Cardiac muscle cell (in vitro differentiated cells and primary cell): ENCODE measurements around the gene PPP1R1B. TPM values are rescaled to one million over a fixed set of nuclear protein-coding genes. Genes with fewer than 3 reads are reported as not detected.

ENCODE experiments used
- DNase-seq, 2 donors: peaks; one replicate each; pipeline versions ENCODE4 v3.0.0 to v3.0.0-alpha.2; 2010 to 2017; ENCODE audit warnings: low read depth in 1 of 2, low spot score in 1 of 2
- H3K27ac ChIP-seq: fragments of 200-600 bp; sonication (generic); 2 replicates; pipeline ENCODE4 v1.5.1; 2016
- H3K27me3 ChIP-seq: fragments of 200-600 bp; sonication (generic); 2 replicates; pipeline ENCODE4 v1.6.0; 2016; ENCODE audit warnings: control low read depth
- H3K36me3 ChIP-seq: fragments of 200-600 bp; sonication (generic); 2 replicates; pipeline ENCODE4 v1.5.1; 2016; ENCODE audit warnings: control low read depth
- H3K4me1 ChIP-seq: fragments of 200-600 bp; sonication (generic); 2 replicates; pipeline ENCODE4 v1.8.1; 2017; ENCODE audit warnings: low read depth, mild to moderate bottlenecking, mixed run types
- H3K4me3 ChIP-seq: fragments of 200-600 bp; sonication (generic); 2 replicates; pipeline ENCODE4 v1.5.1; 2016; ENCODE audit warnings: mild to moderate bottlenecking
- H3K9me3 ChIP-seq: fragments of 200-600 bp; sonication (generic); 2 replicates; pipeline ENCODE4 v1.5.1; 2017; ENCODE audit warnings: low read depth, mild to moderate bottlenecking, control low read depth
- CTCF ChIP-seq: IDR thresholded peaks from 2 replicates; pipeline ENCODE4 v1.5.1; 2012; ENCODE audit warnings: low read depth, mild to moderate bottlenecking, low read length
- polyA plus RNA-seq: library from polyadenylated mRNA; unstranded; fragments of >200 nt; fragmentation: Nextera tagmentation; extraction: Ambion mirVana; gene quantifications from 2 replicates; pipeline ENCODE4 v1.2.1, GENCODE V29; 2016
- total RNA-seq: library from RNA; depleted of rRNA; stranded (reverse); fragments of >200 nt; gene quantifications from 2 replicates; pipeline ENCODE4 v1.2.3, GENCODE V29; 2016

PPP1R1B gene
- total and polyA plus RNA-seq, 2 experiments from 2014 or later, result 7.6 to 17.7 TPM

- H3K9me3 ChIP-seq, result no peaks in the 10 kb centered on the region
- H3K4me1 ChIP-seq, result no peaks in the 10 kb centered on the region
- no peaks in the 10 kb centered on the region for H3K36me3 ChIP-seq
- no peak overlapping the region for H3K4me3 ChIP-seq
- no peak for DNase-seq
- TF ChIP-seq CTCF, result no peak
- no peak overlapping the region for H3K27ac ChIP-seq
- H3K27me3 ChIP-seq, result peaks cover 100% of the 10 kb centered on the region
Observed at GRCh38 chr17:39595928-39596510, 30.7 kb upstream of the PPP1R1B start.

- no peak overlapping the region for H3K4me3 ChIP-seq
- no peak for TF ChIP-seq CTCF
Observed at GRCh38 chr17:39596543-39597267, 30.0 kb upstream of the PPP1R1B start.

GRCh38 chr17:39597372-39598046 is 29.2 kb upstream of the PPP1R1B start:
- H3K4me3 ChIP-seq, result no peak overlapping the region
- H3K27ac ChIP-seq, result no peak overlapping the region
- no peaks in the 10 kb centered on the region for H3K9me3 ChIP-seq
- no peak for TF ChIP-seq CTCF
- DNase-seq, result no peak
- H3K27me3 ChIP-seq, result peaks cover 100% of the 10 kb centered on the region
- H3K4me1 ChIP-seq, result no peaks in the 10 kb centered on the region
- no peaks in the 10 kb centered on the region for H3K36me3 ChIP-seq

More at GRCh38 chr17:39596543-39597267, 30.0 kb upstream of the PPP1R1B start:
- Histone ChIP-seq H3K9me3 (no peaks in the 10 kb centered on the region), H3K36me3 (no peaks in the 10 kb centered on the region), H3K27ac (no peak overlapping the region), H3K27me3 (peaks cover 100% of the 10 kb centered on the region), H3K4me1 (no peaks in the 10 kb centered on the region)
- DNase-seq, result no peak

GRCh38 chr17:39598047-39598481 is 28.7 kb upstream of the PPP1R1B start:
- Histone ChIP-seq H3K4me3 (no peak overlapping the region), H3K9me3 (no peaks in the 10 kb centered on the region), H3K36me3 (no peaks in the 10 kb centered on the region), H3K4me1 (no peaks in the 10 kb centered on the region), H3K27ac (no peak overlapping the region), H3K27me3 (peaks cover 100% of the 10 kb centered on the region)
- TF ChIP-seq CTCF, result no peak
- no peak for DNase-seq

GRCh38 chr17:39598630-39599003 is 28.1 kb upstream of the PPP1R1B start:
- Histone ChIP-seq H3K27me3 (peaks cover 100% of the 10 kb centered on the region), H3K4me1 (no peaks in the 10 kb centered on the region), H3K27ac (no peak overlapping the region), H3K9me3 (no peaks in the 10 kb centered on the region), H3K4me3 (no peak overlapping the region), H3K36me3 (no peaks in the 10 kb centered on the region)
- no peak for TF ChIP-seq CTCF
- no peak for DNase-seq
